NCI-H1436 (cell line): ENCODE measurements around the gene ANG.
"Not testable (repeated sequence)": the region's sequence is repeated elsewhere in the genome, so short reads cannot be mapped to it uniquely, and the experiment has no call there.

ENCODE experiments used
- DNase-seq: peaks from one replicate; lab custom pipeline; 2025; lab: John Stamatoyannopoulos, UW

The ANG gene

GRCh38 chr14:20688167-20688839 lies at the start of gene ANG:
TSS of gene ANG (plus strand) at chr14:20688764. CDS start at chr14:20693565, 4,801 bp downstream.
- no peak for DNase-seq

DNA sequence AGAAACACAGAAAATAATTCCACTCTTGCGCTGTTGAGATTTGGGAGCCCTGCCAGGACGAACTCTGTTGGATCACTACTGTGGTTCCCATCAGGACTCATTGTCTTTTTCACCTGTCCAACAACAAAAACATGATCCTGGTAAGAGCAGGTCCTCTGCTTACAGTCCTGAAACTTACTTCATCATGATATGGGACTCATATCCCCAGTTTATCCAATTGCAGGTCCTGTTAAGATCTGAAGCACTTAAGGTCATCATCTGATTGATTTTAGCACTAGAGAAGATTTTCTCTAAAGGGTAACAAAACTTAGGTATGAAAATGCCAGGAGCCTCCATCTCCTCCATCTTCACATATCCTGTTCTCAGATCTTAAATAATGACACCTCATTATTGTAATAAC lies 47.0 kb upstream of the ANG start, which contains the start of gene OR6S1:
TSS of gene OR6S1 (minus strand) at position 101 of the 400 bp plus-strand sequence. CDS start at position 101, 0 bp downstream.
- no peak for DNase-seq

DNA sequence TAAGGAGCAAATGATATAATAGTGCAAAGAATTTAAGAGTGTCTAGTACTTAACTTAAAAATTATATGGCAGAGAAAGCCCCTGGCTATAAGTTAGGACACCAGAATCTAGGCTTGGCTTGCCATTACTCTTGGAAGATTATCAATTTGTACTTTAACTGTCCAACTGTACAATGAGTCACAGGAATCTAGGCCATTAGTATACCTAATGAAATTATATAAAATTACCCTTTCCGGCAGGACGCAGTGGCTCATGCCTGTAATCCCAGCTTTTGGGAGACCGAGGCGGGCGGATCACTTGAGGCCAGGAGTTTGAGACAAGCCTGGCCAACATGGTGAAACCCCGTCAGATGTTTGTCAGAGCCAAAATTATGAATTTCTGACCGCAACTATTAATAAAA lies 46.4 kb upstream of the ANG start:
- no peak for DNase-seq

DNA sequence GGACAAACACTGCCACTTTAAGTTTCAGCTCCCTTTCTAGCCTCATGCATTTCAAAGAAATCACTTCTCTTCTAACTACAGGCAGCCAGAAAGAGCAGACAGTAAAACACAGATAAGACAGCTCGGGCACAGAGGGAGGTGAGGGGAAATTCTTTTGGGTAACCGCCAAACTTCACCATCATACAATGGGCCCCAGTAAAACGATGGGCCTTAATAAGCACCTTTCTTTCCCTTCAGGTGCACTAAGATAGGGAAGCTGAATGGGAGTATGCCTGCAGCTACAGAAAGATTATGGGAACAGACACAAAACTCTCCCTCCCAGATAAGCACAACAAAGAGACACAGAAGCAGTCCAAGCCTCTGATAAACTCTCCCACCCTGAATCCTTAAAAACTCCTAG lies 45.8 kb upstream of the ANG start:
- DNase-seq = not testable (repeated sequence)

- no peak for DNase-seq
Observed at GRCh38 chr14:20644520-20644919, 44.0 kb upstream of the ANG start.

DNA sequence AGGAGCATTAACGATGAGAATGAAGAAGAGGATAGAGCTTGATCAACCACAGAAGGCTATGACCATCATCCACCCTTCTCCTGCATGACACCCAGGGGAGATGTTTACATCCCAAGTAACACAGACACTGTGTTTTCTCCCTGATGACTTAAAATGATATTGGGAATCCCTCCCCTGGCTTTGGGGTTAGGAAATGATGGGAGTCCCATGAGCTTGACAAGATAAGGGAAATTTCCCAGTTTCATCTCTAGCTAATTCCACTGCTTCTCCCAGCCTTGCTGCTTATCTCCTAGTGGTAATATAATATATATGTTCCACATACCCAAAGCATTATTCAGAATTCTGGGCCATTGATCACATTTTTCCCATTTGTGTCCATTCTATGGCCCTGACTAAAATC lies 43.1 kb upstream of the ANG start:
- no peak for DNase-seq

GRCh38 chr14:20652996-20653975 lies 35.3 kb upstream of the ANG start:
- no peak for DNase-seq

DNA sequence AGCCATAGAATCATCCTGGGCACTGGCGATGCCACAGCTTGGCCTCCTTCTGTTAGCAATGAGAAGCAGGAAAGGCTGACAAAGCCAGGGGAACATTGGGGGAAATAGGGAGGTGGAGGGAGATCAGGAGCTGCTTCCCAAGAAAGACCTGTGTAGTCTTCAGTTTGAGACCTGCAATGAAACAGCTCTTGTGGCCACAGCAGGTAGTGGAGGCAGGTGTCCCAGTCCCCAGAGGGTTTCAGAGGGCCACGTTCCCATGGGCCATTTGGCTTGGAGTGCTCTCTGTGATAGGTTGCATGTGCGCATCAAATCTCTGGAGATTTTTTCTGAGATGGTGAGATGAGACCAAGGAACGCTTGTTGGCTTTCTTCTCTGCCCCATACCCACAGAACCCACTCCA lies 32.7 kb upstream of the ANG start:
- no peak for DNase-seq

DNA sequence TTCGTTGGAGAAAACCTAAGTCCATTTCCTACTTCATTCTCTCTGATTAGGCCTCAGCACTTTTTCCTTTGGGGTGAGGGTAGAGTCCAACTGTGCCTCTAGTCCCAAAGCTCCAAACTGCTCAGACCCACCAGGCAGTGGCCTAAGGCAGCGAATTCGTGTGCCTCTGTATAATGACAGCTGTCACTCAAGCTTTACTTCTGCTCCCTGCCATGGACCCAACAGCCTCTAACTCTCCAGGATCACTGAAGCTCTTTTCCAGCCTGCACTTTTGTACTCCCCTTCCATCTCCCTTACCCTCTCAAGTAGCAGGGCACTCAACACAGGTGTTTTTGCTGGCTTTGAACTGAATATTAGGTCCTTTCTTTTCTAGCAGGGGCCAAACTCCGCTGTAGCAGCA lies 32.3 kb upstream of the ANG start:
- DNase-seq = no peak

DNA sequence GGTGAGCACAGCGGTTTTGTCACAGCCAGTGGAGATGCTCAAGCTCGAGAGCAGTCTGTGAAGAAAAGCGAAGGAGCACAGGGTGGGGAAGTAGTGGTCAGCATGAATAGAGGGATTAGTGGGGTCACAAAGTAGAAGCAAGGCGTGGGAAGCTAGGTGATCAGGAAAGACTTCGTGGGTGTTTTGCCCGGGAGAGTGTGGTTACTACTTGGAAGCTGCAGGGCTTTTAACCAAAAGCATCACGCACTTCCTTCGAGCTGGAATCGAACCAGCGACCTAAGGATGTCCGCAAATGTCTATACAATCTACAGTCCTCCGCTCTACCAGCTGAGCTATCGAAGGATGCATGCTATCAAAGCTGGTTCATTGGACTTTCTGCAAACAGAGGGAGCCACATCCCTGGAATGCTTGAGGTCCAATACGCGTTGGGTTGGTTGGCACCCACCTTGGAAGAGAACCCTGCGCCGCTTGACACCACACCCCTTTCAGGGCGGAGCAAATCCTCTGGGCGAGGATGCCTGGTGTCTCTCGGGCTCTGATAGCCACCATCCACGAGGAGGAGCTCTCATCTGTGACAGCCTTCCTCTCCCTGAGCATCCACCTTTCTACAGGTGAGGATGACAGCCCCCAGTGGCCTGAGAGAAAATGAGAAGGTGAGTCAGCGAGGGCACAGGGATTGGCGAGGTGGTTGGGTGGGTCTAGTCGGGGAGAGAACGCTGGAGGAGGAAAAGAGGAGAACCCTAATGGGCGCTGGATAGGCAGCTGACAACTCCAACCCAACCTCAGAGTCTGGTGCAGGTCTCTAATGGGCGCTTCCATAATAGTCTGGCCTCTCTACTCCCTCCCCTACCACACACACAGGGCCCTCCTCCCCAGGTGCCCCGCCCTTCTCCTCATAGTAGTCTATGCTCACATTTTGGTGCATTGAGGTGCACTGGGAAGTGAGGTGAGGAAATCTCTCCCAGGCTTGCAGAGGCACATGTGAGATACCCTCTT lies 31.1 kb upstream of the ANG start:
- DNase-seq = no peak

- DNase-seq = no peak
Observed at GRCh38 chr14:20658246-20658645, 30.3 kb upstream of the ANG start.

GRCh38 chr14:20659336-20659735 lies 29.2 kb upstream of the ANG start:
- DNase-seq = no peak

- DNase-seq = no peak
Observed at GRCh38 chr14:20659813-20660395, 28.7 kb upstream of the ANG start.

DNA sequence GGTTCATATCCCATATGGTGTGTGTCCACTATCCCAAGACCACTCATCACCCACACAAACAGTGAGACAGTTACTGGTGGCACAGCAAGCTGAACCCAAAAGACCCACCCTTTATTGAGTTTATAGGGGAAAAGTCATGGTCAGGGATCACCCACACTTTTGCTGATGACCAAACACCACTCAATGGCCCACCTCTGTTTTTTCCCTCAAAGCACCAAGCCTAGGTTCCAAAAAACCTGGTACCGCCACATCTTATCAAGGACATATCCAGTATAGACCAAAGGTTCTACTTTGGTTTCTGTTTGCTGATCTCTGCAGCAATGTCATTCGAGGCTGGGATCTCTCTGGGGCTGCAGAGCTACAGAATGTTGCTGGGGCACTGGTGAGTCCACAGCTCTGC lies 27.4 kb upstream of the ANG start:
- DNase-seq = no peak

DNA sequence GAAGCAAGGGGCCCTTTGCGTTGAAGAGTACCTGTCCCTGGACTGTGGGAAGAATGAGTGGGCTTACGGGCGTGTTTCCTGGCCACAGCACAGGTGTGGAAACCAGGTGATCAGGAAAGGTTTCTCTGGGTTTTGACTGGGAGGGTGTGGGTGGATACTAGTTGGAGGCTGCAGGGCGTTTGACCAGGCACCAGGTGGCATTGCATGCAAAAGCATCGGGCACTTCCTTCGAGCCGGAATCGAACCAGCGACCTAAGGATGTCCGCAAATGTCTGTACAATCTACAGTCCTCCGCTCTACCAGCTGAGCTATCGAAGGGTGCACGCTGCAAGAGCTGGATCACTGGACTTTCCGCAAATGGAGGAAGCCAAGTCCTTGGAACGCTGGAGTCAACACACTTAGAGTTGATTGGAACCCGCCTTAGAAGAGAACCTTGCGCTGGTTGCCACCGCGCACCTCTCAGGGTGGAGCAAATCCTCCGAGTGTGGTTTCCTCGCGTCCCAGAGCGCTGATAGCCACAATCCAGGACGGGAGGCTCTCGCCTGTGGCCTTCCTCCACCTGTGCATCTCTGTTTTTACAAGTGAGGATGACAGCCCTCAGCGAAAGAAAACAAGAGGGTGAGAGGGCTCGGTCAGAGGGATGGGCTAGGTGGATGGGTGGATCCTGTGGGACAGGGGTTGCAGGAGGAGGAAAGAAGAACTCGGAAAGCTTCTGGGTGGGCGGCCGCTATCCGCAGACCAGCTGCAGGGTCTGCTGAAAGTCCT lies 25.4 kb upstream of the ANG start:
- DNase-seq = no peak

DNA sequence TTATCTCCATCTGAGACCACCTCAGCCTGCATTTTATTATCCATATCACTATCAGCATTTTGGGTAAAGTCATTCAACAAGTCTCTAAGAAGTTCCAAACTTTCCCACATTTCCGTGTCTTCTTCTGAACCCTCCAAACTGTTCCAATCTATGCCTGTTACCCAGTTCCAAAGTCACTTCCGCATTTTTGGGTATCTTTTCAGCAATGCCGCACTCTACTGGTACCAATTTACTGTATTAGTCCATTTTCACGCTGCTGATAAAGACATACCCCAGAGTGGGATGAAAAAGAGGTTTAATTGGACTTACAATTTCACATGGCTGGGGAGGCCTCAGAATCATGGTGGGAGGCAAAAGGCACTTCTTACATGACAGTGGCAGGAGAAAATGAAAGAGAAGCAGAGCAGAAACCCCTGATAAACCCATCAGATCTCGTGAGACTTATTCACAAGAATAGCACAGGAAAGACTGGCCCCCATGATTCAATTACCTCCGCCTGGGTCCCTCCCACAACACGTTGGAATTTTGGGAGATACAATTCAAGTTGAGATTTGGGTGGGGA lies 22.1 kb upstream of the ANG start:
- DNase-seq = not testable (repeated sequence)

DNA sequence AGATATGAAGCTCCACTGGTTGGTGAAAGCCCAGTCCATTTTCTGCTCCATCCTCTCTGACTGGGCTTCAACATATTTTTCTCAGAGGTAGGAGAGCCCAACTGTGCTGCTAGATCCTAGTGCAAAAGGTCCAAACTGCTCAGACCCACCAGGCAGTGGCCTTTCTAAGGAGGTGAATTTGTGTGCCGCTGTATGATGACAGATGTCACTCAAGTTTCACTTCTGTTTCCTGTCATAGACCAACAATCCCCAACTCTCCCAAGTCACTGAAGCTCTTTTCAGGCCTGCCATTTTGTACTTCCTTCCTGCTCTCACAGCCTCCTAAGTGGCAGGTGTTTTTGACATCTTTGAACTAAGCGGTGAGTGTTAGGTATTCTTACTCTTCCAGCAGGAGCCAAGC lies 20.6 kb upstream of the ANG start:
- no peak for DNase-seq

- DNase-seq = no peak
Observed at GRCh38 chr14:20668969-20669368, 19.6 kb upstream of the ANG start.

DNA sequence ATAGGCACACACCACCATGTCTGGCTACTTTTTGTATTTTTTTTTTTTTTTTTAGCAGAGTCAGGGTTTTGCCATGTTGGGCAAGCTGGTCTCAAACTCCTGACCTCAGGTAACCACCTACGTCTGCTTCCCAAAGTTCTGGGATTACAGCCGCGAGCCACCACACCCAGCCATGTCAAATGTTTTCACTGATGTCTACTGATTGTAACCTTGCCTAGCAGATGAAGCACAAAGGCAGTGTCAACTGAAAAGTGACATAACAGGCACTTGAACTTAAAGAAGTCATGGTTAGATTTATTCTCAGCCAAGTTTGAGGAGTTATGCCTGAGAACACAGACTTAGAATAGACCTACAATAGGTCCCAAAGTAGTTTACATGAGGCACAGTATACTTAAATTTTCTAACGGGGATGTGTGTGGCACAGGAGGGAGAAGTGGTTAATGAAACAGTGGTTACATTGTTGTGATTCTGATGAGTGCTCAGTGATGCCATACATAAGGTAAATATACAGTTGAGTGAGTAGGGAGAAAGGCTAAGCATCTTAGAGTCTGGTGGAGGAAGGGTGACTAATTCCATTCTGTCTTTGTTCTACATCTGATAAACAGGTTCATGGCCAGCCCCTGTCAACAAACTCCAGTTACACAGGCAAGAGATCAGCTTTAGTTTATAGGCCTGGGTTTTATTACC lies 16.8 kb upstream of the ANG start:
- DNase-seq = no peak

DNA sequence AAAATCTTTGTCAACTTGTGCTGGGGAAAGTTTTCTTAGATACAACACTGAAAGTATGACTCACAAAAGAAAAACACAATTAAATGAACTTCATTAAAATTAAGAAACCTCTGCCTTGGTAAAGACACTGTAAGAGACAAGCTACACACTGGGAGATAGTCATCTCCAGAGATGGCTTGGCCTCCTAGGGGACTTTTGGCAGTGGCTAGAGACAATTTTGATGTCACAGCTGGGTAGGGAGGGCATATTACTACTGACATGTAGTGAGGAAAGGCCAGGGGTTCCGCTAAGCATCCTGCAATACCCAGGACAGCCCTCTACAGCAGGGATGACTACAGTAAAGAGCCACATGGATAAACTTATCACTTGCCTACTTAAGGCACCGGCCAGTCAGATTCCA lies 12.9 kb upstream of the ANG start:
- no peak for DNase-seq
